GM12878 (cell line): ENCODE data around the gene PPP6R1. TPM values are rescaled to one million over a fixed set of nuclear protein-coding genes. Genes with fewer than 3 reads are reported as not detected.

Source experiments
- ATAC-seq: fragments of 200-7000 bp; cut with Tn5 transposase; 3 replicates; pipeline ENCODE4 v1.9.1; 2020; ENCODE audit warnings: mild to moderate bottlenecking, moderate library complexity
- BruUV-seq: library from RNA; stranded (reverse); fragments of 400-500 nt; replicated peaks from 2 replicates; lab custom pipeline; 2021; lab: Mats Ljungman, UMichigan
- CTCF ChIA-PET: fragments of 300-600 bp; sonication (Branson Sonifier 250); formaldehyde crosslinking; extraction: SDS; loops from one replicate; lab custom pipeline; 2021; ENCODE audit warnings: inconsistent platforms; lab: Yijun Ruan, JAX
- POLR2A ChIA-PET: fragments of 350-600 bp; formaldehyde crosslinking; extraction: SDS; loops from one replicate; lab custom pipeline; 2021; ENCODE audit warnings: inconsistent platforms; lab: Charles Lee
- RAD21 ChIA-PET: fragments of 300-600 bp; sonication (Branson Sonifier 250); formaldehyde crosslinking; loops from one replicate; lab custom pipeline; 2023; ENCODE audit warnings: antibody characterized with exemption; ENCODE audit not compliant: unreplicated experiment; lab: Charles Lee
- SMC1A ChIA-PET: fragments of 300-600 bp; sonication (Branson Sonifier 250); formaldehyde crosslinking; loops from one replicate; lab custom pipeline; 2023; ENCODE audit not compliant: unreplicated experiment, uncharacterized antibody; lab: Charles Lee
- DNase-seq: peaks from one replicate; pipeline ENCODE4 v3.0.0-alpha.2; 2011; ENCODE audit warnings: low read depth, low spot score
- FAIRE-seq: peaks from 3 replicates; lab custom pipeline; 2011; peaks lifted over from hg19 to GRCh38; lab: Jason Lieb, UNC
- H2AFZ ChIP-seq: 2 replicates; pipeline ENCODE4 v1.6.0; 2011; ENCODE audit warnings: low read depth, low read length, control low read depth; ENCODE audit not compliant: control insufficient read depth
- H3K27ac ChIP-seq: 2 replicates; pipeline ENCODE4 v1.5.1; 2011; ENCODE audit warnings: control low read depth; ENCODE audit not compliant: control insufficient read depth, insufficient read depth
- H3K27me3 ChIP-seq, 2 experiments: replicated peaks in 1 of 2; 2 replicates each; pipeline versions ENCODE4 v1.6.0 to v1.6.1; 2011; ENCODE audit warnings: low read length in 1 of 2; ENCODE audit not compliant: control insufficient read depth in 2 of 2, insufficient read depth in 2 of 2
- H3K36me3 ChIP-seq, 2 experiments: 2 replicates each; pipeline ENCODE4 v1.5.1; 2011; ENCODE audit warnings: low read length in 1 of 2; ENCODE audit not compliant: control insufficient read depth in 2 of 2, insufficient read depth in 2 of 2
- H3K4me1 ChIP-seq: 2 replicates; pipeline ENCODE4 v1.6.1; 2011; ENCODE audit warnings: mild to moderate bottlenecking, low read length, moderate library complexity, mixed read lengths; ENCODE audit not compliant: control insufficient read depth, insufficient read depth
- H3K4me2 ChIP-seq: 2 replicates; pipeline ENCODE4 v1.6.0; 2011; ENCODE audit warnings: control low read depth; ENCODE audit not compliant: control insufficient read depth, insufficient read depth
- H3K4me3 ChIP-seq: fragments of 200-600 bp; sonication (generic); 2 replicates; pipeline ENCODE4 v1.5.1; 2016
- H3K79me2 ChIP-seq: 2 replicates; pipeline ENCODE4 v1.6.0; 2011; ENCODE audit warnings: low read length; ENCODE audit not compliant: control insufficient read depth, insufficient read depth
- H3K9ac ChIP-seq: 2 replicates; pipeline ENCODE4 v1.8.0; 2011; ENCODE audit warnings: low read length, control low read depth, mixed read lengths; ENCODE audit not compliant: control insufficient read depth, insufficient read depth
- H3K9me3 ChIP-seq: replicated peaks from 3 replicates; pipeline ENCODE4 v1.5.1; 2011; ENCODE audit warnings: mild to moderate bottlenecking, low read length; ENCODE audit not compliant: control insufficient read depth, insufficient read depth
- H4K20me1 ChIP-seq: 2 replicates; pipeline ENCODE4 v1.6.0; 2011; ENCODE audit not compliant: control insufficient read depth, insufficient read depth
- CBX3 ChIP-seq: fragments of 200-600 bp; sonication (generic); IDR thresholded peaks from 2 replicates; pipeline ENCODE4 v1.6.1; 2016; ENCODE audit warnings: low read depth, borderline replicate concordance
- KAT2A ChIP-seq: conservative IDR thresholded peaks from 2 replicates; pipeline ENCODE4 v1.6.1; 2011; ENCODE audit warnings: low read depth, low read length; ENCODE audit not compliant: control insufficient read depth
- KLF5 ChIP-seq: fragments of 450-650 bp; IDR thresholded peaks from 2 replicates; pipeline ENCODE4 v1.6.1; 2014; ENCODE audit warnings: mild to moderate bottlenecking; ENCODE audit not compliant: partially characterized antibody
- PAX8 ChIP-seq: fragments of 450-650 bp; IDR thresholded peaks from 2 replicates; pipeline ENCODE4 v1.6.1; 2017; ENCODE audit warnings: mild to moderate bottlenecking, moderate library complexity
- POLR2A ChIP-seq: IDR thresholded peaks from 2 replicates; pipeline ENCODE4 v1.6.1; 2011; ENCODE audit warnings: low read depth, mild to moderate bottlenecking, low read length
- SIN3A ChIP-seq: IDR thresholded peaks from 2 replicates; pipeline ENCODE4 v1.6.1; 2012; ENCODE audit warnings: low read depth, low read length, improper control_type of control experiment
- TARDBP ChIP-seq: IDR thresholded peaks from 2 replicates; pipeline ENCODE4 v1.6.1; 2016; ENCODE audit warnings: borderline replicate concordance
- WGBS: methylation state at CpG from one replicate; pipeline ENCODE4 v1.1.6; 2016; ENCODE audit warnings: low lambda C conversion rate; ENCODE audit not compliant: insufficient replicate concordance, insufficient coverage; ENCODE audit errors: missing lambda C conversion rate; 5-methylcytosine and 5-hydroxymethylcytosine counted together
- in situ Hi-C: fragments of 300-500 bp; cut with MboI; formaldehyde crosslinking; loops from 9 replicates; pipeline ENCODE4 v1.14.3; 2018; ENCODE audit warnings: mixed read lengths
- intact Hi-C: fragments of 100-400 bp; cut with micrococcal nuclease; formaldehyde crosslinking; loops from one replicate; pipeline ENCODE4 v1.14.2; 2022; ENCODE audit not compliant: unreplicated experiment
- polyA plus RNA-seq, 11 experiments: library from polyadenylated mRNA; depleted of rRNA in 4 of 11; unstranded in 6 of 11; stranded (reverse) in 5 of 11; fragments of >200 nt; fragmentation: Nextera tagmentation in 4 of 11; fragmentation: Illumina TruSeq in 1 of 11; extraction: Ambion mirVana in 4 of 11; extraction: Trizol in 1 of 11; gene quantifications; 1 replicate in 1 of 11; 2 replicates in 10 of 11; pipeline versions ENCODE4 v1.2.1 to v1.2.3, GENCODE V29; 2011 to 2016; ENCODE audit warnings: inconsistent platforms in 2 of 11, missing spikeins in 2 of 11, low read depth in 1 of 11
- total RNA-seq, 4 experiments: library from RNA; depleted of rRNA in 3 of 4; stranded (reverse); fragments of >200 nt in 3 of 4; fragmentation: Illumina TruSeq in 1 of 4; extraction: Trizol in 1 of 4; gene quantifications; 2 replicates each; pipeline versions ENCODE4 v1.2.1 to v1.2.3, GENCODE V29; 2013 to 2021

Gene PPP6R1
- total and polyA plus RNA-seq, 10 of the 15 experiments (the other 5 are each of a cell fraction or from before 2014, with no cell fraction given): 0.80 to 173 (median 63.7) TPM

GRCh38 chr19:55238030-55238429 is 20.8 kb downstream of the PPP6R1 start (continued):
- no peak for TF ChIP-seq TARDBP

GRCh38 chr19:55232986-55233385 is 25.8 kb downstream of the PPP6R1 start:
- no peak for DNase-seq
- TF ChIP-seq KLF5 (no peak), PAX8 (no peak), KAT2A (no peak), CBX3 (no peak)
- Histone ChIP-seq H3K4me2 (no peak overlapping the region), H3K27me3 (no peaks in the 10 kb centered on the region), H3K4me1 (no peaks in the 10 kb centered on the region), H3K36me3 (peaks cover 40 to 49% of the 10 kb centered on the region in 2 experiments), H4K20me1 (peaks cover 3% of the 10 kb centered on the region; the same call in 1 of the 2 replicates), H3K79me2 (no peaks in the 10 kb centered on the region), H3K4me3 (no peak overlapping the region), H3K27ac (no peak overlapping the region), H2AFZ (no peak overlapping the region), H3K9me3 (no peaks in the 10 kb centered on the region), H3K9ac (no peak overlapping the region)
- in situ Hi-C loops (no loop called here), intact Hi-C loops (no loop called here)
- no TSS peak for BruUV-seq
- ChIA-PET CTCF (no interaction called here), RAD21 (no interaction called here), POLR2A (no interaction called here), SMC1A (no interaction called here)
- no peak for FAIRE-seq
- 88% methylated on average over 5 of the region's 5 CpGs for WGBS
- ATAC-seq: no peak

GRCh38 chr19:55232286-55232602 is 26.6 kb downstream of the PPP6R1 start:
- no peak overlapping the region for H3K27ac ChIP-seq
- no peak for FAIRE-seq
- no peaks in the 10 kb centered on the region for H3K79me2 ChIP-seq
- no peak overlapping the region for H3K9ac ChIP-seq
- H3K36me3 ChIP-seq: peaks cover 33 to 54% of the 10 kb centered on the region in 2 experiments
- no peak for ATAC-seq
- H3K4me1 ChIP-seq: no peaks in the 10 kb centered on the region
- peaks cover 3% of the 10 kb centered on the region; the same call in 1 of the 2 replicates for H4K20me1 ChIP-seq
- WGBS: 90% methylated on average over 12 of the region's 12 CpGs
- in situ Hi-C loops: no loop called here
- no peak for DNase-seq
- ChIA-PET POLR2A (no interaction called here), CTCF (no interaction called here), RAD21 (no interaction called here), SMC1A (no interaction called here)
- intact Hi-C loops: no loop called here
- no peak overlapping the region for H2AFZ ChIP-seq
- no TSS peak for BruUV-seq
- TF ChIP-seq SIN3A (no peak), POLR2A (peak; percentile 21; the same call in 1 of the 2 replicates)
- H3K4me2 ChIP-seq: no peak overlapping the region
- no peak overlapping the region for H3K4me3 ChIP-seq
- H3K9me3 ChIP-seq: no peaks in the 10 kb centered on the region
- no peaks in the 10 kb centered on the region for H3K27me3 ChIP-seq
